GM21360 (cell line): ENCODE measurements around the gene MAFF.
"Not testable (repeated sequence)": the region's sequence is repeated elsewhere in the genome, so short reads cannot be mapped to it uniquely, and the experiment has no call there.

Experiments used
- ATAC-seq: cut with Tn5 transposase; IDR thresholded peaks from one replicate; pipeline ENCODE4 v1.9.1; 2021; ENCODE audit warnings: mild to moderate bottlenecking, moderate library complexity; ENCODE audit not compliant: unreplicated experiment

MAFF gene

DNA sequence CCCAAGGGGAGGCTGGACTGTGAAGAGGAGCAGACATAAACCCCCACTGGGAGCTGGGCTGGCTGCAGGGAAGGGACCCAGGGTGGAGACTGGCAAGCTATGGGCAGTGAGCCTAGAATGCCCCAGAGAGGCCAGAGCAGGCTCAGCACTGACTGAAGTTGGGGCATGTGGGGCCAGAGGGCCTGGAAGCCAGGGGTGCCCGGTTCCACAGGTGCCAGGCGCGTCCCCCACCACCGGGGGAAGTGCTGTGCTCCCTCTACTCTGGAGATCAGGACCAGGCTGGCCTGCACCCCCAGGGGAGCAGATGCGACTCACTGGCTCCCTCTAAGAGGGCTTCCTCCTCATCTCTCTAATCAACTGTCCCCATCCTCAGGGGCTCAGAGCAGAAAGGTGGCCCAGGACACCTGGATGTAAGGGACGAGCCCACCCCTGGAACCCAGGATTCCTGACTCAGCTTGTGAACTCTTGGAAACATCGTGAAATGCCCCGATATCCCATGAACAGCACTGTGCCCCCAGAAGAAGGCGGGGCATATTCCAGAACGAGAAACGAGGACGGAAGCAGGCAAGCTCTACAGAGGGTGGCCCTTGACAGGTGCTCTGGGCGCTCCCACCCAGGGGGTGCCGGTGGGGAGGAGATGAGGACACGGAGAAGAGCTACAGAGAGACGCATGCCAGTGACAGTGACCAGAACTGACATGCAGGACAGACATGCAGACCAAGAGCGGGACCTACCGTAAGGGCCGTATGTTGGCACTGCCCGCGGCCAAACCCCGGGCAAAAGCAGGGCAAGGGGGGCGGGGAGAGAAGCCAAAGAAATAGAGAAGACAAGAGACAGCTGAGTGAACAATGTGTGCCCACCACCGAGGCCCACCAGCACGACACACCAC is 20.4 kb downstream of the MAFF start:
- ATAC-seq, result no peak

DNA sequence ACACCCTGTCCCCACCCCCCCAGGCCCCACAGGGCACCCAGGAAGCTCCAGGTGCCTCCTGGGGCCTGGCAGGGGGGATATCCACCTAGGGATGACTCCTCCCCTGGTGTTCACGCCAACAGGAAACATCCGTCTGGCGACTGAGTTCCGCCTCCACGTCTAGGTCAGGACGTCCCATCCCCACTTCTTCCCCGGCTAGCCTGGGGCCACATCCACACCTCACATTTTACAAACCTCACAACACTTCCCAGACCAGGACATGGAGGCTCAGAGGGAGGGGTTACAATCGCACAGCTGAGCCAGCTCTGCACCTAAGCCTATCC is 21.0 kb downstream of the MAFF start:
- no peak for ATAC-seq

DNA sequence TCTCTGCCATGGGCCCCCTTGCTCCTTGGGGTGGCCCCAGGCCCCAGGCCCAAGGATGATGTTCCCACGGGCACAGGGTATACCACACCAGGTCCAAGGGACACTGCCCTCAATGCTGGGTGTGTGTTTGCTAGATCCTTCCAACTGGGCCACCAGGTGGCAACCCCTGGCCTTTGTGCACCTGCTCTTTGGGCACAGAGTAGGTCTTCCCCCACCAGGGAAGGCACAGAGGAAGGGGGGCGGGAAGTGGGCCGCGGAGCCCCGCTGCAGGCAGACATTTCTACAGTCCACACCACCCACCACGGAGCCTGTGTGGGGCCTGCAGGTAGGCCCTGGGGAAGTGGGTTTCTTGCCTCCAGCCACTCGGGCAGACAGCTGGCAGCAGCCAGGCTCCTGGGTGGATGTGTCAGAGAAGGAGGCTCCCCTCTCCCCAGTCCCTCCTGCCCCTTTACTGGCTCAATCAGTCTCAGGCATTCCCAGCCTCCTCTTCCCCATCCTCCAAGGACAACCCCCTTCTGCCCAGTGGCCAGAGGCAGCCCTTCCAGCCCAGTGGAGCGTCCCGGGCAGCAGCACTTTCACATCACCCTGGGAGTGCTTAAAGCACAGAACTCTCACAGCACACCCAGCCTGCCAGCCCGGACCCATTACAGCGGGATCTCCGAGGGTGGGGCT is 21.6 kb downstream of the MAFF start:
- no peak for ATAC-seq

DNA sequence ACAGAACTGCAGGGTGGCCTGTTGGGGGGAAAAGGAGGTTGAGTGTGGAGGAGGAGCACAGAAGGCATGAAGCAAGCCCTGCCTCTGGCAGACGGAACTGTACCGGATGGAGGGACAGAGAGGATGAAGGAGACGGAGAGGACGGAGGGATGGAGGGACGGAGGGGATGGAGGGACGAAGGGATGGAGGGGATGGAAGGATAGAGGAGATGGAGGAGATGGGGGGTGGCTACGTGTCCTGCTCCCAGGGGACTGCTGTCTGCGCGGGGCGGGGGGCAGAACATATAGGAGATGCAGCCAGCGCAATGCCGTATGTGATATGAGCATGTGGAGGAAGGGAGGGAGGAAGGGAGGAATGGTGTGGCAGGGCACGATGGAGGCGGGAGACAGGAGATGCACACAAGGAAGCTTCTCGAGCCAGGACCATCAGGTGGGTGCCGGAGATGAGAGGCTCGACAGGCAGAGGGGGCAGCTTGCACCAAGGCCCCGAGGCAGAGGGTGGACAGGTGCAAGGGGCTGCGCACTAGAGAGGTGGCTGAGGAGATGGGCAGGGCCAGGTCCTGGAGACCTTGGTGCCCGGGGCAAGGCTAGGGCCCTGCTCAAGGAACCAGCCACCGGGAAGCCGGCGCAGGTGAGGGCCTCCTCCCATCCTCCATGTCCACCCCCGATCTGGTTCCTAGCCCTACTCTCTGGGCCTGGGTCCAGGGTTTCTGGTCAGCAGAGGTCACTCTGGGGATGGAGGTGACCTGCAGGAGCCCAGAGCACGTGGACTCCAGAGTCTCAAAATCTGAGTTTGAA is 25.3 kb downstream of the MAFF start:
- no peak for ATAC-seq

DNA sequence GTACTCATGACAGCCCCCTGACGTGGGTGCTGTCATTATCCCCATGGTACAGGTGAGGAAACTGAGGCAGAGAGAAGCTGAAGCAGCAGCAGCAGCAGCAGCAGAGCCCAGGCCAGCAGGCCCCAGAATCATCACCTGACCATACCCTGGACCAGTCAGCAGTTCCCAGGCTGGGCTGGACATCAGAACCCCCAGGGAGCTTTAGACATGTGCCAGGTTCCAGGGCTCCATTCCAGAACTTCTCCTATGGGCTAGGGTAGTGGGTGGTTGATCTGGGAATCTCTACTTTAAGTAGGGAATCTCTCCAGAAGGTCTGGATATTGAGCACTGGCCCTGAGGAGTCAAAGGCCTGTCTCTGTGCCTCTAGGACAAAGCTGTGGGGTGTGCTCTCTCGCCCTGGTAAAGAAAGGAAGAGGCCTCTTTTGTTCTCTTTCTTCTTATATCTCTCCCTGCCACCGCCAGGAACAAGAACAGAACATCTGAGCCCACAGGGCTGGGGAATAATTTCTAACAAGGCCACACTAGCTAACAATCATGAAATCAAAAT is 26.6 kb downstream of the MAFF start:
- ATAC-seq, result no peak

DNA sequence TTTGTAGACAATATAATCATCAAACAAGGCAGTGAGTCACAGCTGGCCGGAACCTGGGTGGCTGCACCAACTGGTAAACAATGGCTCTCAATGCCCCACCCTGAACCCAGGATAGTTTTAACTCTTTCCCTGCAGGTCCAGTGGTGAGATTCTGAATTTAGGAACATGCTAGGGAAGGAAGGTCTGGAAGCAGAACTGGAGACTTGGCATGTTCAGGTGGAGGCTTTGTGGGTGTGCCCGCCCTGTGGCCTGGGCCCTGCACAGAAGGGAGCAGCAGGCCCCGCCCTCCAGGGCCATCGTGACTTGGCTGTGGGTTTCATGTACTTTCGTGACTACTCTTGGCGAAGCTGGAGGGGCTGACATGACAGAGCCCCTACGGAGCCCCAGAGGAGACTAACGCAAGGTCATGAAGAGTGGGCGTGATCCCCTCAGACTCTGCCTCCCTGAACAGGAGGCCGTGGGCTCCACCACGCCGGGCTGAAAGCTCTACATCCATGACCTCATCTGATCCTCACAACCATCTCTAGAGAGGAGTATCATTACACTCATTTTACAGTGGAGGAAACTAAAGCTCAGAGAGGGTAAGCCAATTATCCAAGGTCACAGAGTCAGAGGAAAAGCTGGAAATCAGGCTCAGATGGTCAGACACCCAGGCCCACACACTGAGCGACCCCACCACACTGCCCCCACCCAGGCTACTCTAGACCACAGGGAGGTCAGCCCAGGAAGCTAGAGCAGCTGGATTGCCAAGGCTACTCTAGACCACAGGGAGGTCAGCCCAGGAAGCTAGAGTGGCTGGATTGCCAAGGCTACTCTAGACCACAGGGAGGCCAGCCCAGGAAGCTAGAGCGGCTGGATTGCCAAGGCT is 27.3 kb downstream of the MAFF start:
- no peak for ATAC-seq

DNA sequence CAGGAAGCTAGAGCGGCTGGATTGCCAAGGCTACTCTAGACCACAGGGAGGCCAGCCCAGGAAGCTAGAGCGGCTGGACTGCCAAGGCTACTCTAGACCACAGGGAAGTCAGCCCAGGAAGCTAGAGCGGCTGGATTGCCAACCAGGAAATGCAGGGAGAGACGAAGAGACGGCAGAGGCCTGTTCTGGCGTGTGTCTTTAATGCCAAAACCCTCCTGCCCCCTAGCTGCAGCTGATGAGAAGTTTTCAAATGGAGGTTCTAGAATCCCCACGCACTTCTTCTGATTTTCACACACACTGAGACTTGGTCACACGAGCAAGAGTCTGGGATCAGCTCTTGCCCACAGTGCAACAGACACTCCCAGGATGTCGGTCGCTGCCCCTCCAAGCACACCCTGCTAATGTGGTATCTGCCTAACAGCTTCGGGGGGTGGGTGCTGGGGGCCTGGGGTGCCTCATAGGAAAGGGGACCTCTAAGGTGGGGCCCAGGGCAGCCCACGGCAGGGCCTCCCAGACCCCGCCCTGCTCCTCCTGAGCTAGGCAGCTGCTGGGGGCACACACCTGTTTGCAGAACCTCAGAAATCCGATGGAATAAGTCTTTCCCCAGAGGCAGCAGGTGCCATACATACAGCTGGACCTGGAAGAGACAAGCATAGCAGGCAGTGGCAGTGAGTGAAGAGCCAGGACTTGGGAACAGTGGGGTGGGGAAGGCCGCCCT is 28.5 kb downstream of the MAFF start:
- no peak for ATAC-seq

DNA sequence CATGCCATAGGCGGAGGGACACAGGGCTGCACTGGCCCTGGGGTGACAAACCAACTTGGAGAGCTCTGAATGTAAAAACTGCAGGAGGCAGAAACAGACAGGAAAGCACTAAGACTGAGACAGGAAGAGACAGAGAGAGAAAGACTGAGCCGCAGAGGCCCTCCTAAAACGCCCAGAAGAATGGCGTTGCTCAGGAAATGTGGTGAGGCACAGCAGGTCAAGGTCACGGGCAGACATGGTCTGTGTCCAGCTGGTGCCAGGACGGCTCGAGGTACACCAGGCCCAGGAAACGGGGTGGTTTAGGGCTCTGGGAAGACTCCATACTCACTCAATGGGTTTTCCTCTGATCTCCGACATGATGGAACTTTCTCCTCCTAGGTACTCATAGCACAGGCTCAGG is 29.1 kb downstream of the MAFF start:
- no peak for ATAC-seq

DNA sequence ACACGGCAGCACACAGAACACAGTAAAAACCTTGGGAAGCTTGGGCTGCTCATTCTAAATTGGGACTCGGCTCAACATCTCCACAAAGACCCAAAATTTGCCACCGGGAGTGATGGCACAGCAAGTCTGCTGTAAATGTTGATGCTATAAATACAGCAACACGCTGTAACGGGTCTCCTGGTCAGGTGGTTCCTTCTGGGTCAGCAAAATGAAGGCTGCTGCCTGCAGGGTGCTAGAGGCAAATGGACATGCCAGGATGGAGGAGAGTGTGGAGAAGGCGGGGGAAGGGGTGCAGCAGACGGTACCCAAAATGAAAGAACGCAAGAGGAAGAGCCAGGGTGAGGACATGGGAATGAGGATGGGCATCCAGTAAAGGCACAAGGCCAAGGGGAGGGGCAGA is 30.4 kb downstream of the MAFF start:
- no peak for ATAC-seq

DNA sequence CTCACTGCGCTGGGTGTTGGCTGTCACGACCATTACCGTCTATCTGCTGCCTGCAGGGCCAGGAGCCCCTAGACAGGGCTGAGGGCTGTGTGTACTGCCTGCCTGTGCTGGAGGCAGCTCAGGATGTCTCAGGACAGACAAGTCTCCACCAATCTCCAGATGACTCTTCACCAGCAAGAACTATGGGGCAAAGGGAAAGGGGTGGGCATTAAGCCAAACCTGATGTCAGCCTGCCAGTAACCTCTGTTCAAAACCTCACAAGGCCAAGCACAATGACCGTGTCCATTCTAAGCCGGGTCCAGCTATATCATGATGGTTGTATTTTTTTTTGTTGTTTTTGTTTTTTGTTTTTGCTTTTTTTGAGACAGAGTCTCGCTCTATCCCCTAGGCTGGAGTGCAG is 31.6 kb downstream of the MAFF start:
- no peak for ATAC-seq

DNA sequence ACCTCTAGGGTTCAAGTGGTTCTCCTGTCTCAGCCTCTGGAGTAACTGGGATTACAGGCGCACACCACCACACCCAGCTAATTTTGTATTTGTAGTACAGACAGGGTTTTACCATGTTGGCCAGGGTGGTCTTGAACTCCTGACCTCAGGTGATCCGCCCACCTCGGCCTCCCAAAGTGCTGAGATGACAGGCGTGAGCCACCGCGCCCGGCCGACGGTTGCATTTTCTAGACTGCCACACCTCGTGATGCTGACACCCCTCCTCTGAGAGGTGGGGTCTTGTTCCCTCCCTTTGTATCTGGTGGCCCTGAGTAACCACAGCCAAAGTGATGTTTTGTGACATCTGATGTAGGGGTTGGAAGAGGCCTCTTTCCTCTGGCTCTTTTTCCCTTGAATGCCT is 32.1 kb downstream of the MAFF start:
- not testable (repeated sequence) for ATAC-seq

DNA sequence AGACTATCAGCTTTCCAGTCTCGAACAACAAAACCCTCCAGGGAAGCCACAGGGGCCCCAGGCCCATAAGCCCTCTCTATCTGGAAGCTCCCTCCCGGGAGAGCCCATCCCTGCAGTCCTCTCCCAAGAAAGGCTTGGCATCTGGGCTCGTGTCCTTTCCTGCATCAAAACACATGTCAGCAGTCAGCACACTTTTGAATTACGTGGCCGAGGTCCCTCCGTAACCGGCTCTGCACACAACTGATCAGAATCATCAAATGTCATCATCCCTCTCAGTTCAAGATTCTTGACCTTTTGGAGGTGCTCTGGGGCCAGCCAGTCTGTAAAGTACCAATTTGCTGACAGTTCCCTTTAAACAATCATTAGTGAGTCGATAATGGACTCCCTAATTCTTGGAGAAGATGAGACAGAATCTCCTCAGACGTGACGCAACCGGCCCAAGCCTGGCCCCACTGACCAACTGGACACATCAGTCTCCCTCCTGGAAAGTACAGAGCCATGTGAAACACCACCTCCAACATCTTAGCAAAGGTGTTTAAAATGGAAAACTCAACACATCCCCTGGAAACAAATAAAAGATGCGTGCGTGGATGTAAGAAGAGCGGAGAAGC is 33.6 kb downstream of the MAFF start:
- ATAC-seq, result no peak

DNA sequence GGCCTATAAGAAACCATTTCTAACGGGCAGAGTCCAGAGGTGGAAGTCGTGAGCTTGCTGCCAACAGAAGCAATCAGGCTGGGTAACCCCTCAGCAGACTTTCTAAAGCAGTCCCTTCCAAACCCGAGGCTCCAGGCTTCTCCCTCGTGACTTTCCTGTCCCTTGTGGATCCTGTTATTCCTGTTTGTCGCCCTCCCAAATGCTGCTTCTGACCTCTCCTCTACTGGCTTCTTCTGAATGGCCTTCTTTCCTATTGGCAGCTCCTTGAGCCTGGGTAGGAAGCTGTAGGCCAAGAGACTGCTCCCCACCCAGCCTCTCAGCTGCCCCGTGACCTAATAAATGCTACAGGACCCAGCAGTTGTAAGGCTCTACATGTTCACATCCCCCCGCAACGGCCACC is 35.0 kb downstream of the MAFF start:
- ATAC-seq, result no peak

DNA sequence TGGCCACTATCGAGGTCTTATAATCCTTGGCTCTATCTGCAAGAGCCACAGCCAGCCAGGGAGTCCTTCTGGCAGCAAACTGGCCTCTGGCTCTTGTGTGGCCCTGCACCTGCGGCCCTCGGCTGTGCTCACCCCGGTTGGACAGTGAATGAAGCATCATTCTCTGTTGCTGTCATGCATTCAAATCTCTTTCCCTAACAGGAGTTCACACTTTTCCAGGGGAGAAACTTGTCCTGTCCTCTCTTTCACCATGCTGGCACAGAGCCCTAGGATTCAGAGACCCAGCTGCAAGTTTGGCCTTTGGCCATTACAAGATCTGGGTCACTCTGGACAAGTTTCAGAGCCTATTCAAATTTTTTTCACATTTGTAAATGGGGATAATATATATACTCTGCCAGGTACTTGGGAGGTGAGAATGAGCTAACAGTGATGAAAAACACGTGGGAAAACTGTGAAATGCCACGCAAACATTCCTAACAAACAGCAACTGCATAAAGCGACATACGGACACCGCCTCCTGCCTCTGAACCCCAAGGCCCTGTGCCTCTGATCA is 36.8 kb downstream of the MAFF start:
- no peak for ATAC-seq

DNA sequence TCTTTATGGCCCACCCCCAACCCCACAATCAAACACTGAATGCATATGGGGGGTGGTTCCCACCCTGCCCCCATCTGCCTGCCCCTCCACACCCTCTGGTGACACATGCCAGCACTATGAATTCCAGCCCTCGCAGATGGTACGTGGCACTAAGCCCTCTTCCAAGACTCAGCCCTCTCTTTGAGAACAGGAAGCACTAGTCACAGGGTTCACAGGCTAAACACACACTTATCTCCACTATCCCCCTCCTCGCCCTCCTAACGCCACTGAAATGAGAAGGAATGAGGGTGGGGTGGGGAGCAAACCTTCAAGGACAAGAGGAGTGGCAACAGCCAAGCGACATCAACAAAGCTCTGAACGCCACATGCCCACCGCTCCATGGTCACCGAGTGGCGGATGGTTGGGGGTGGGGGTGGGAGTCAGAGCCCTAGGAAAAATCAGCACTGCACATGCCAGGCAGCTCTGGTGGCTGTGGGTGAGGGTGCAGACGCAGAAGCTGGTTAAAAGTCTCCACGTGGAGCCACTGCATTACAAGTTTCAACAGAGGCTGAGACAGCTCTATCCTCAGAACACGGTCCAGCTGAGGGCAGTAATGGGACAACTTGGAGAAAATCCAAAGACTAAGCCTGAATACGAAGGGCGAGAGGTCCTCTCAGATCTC is 37.4 kb downstream of the MAFF start:
- no peak for ATAC-seq

DNA sequence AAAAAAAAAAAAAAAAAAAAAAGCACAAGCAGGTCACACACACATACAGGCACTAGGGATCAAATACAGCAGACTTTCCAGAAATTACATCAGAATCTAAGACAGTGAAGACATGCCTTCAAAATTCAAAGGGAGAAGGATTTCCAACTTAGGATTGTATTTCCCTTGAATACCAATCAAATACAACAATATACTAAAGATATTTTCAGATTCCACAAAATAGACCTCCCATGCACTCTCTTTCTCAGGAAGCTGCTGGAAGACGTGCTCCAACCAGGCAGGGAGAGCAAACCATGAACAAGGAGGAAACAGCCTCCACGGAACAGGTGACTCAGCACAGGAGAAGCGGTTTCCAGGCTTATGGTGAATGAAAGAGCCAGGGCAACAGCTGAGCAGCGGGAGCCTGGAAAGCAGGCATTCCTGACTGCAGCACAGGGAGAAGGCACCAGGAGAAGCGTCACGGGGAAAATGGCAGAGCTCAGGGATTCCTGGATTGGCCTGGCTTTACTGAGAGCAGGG is 39.0 kb downstream of the MAFF start:
- no peak for ATAC-seq

DNA sequence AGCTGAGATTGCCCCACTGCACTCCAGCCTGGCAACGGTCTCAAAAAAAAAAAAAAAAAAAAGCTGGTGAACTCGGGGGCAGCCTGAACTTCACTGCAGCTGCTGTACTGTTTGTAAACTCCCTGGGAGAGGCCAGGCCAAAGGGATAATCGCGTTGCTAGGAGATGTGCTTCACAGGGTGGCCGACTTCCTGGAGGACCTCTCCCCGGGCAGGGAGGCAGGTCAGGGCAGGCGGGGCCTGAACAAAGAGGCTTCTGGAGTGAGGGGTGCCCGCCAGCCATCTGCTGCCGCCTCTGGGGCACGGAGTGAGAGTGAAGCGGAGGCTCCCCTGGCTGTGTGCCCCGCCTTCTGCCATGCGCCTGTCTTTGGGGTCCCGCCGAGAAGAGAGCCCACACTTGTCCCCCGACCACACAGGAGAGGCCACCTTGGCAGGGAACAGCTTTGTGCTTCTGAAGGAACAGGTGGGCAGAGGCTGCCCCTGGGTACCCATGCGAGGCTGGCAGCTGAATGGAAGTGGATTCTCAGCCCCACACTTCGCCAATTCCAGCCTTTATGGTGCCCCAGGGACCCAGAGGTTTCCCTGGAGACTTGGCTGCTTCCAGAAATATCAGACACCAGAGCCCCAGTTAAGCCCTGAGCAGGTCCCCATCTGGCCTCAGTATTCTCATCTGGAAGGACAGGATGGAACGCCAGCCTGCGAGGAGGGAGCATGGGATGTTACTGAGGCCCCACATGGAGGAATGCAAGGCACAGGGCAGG is 41.4 kb downstream of the MAFF start:
- ATAC-seq, result no peak

DNA sequence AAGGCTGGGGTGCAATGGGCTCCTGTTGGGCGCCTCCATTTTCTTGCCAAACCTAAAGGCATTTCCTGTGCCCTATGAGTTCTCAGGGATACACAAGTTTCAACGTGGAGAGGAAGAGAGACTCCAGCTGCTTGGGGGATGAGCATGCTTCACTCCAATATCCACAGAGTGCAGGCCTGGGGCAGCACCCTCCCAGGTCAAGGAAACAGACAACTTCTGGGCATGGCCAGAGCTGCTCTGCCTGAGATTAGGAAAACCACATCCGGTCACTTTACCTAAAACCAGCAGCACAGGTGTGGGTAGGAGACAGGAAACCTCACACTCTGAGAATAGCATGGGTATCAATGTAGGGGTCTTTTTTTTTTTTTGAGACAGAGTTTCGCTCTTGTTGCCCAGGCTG is 42.3 kb downstream of the MAFF start:
- no peak for ATAC-seq
